Measurements from ENCODE around the gene PIP. TPM values are rescaled to one million over a fixed set of nuclear protein-coding genes. Genes with fewer than 3 reads are reported as not detected.
"Not testable (repeated sequence)": the region's sequence is repeated elsewhere in the genome, so short reads cannot be mapped to it uniquely, and the experiment has no call there.

The PIP gene
- total and polyA plus RNA-seq, 2 experiments from 2014 or later: not detected

DNA sequence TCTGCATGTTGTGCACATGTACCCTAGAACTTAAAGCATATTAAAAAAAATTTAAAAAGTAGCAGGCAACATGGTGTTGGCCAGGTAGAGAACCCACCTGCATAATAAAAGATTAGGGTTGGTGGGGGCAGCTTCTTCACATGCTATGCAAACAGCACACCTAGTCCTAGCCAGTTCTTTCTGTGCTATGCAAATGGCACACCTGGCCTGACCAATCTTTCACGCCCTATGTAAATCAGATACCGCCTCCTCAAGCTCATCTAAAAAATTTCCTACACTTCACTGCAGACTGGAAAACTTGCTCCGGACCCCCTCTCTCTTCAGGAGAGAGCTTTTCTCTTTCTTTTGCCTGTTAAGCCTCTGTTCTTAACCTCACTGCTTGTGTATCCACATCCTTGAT lies 14.5 kb upstream of the PIP start:
- TF ChIP-seq, protein P1, sequence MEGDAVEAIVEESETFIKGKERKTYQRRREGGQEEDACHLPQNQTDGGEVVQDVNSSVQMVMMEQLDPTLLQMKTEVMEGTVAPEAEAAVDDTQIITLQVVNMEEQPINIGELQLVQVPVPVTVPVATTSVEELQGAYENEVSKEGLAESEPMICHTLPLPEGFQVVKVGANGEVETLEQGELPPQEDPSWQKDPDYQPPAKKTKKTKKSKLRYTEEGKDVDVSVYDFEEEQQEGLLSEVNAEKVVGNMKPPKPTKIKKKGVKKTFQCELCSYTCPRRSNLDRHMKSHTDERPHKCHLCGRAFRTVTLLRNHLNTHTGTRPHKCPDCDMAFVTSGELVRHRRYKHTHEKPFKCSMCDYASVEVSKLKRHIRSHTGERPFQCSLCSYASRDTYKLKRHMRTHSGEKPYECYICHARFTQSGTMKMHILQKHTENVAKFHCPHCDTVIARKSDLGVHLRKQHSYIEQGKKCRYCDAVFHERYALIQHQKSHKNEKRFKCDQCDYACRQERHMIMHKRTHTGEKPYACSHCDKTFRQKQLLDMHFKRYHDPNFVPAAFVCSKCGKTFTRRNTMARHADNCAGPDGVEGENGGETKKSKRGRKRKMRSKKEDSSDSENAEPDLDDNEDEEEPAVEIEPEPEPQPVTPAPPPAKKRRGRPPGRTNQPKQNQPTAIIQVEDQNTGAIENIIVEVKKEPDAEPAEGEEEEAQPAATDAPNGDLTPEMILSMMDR (IDR thresholded peaks at IDR 0.05; ENCODE audit: low read depth, low read length): no peak

DNA sequence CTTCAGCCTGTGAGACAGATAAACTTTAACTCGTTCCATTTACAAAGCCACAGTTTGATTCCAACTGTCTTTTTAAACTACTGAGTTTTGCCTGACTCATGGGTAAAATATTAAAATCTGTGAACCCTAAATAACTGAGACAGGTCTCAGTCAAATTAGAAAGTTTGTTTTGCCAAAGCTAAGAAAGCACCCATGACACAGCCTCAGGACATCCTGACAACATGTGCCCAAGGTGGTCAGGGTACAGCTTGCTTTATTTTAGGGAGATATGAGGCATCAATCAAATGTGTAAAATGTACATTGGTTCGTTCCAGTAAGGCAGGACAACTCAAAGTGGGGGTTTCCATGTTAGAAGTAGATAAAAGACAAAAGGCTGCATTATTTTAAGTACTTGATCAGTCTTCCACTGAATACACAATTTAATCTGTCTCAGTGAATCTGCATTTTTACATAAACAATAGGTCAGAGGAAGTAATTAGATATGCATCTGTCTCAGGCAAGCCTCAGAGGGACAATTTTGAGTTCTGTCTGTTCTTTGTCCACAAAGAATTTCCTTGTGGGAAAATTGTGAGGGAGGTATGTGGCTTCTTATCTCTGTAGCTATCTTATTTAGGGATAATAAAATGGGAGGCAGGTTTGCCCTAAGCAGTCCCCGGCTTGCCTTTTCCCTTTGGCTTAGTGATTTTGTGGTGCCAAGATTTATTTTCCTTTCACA lies 11.0 kb upstream of the PIP start:
- Histone ChIP-seq H3K9me3 (ENCODE audit: low read depth) (no peaks in the 10 kb centered on the region), H3K36me3 (no peaks in the 10 kb centered on the region), H3K27ac (no peak overlapping the region), H3K4me3 (no peak overlapping the region), H3K27me3 (no peaks in the 10 kb centered on the region), H3K4me1 (ENCODE audit: low read depth) (no peaks in the 10 kb centered on the region)
- DNase-seq (ENCODE audit: low read depth in 1 of 2, low spot score in 1 of 2): no peak
- TF ChIP-seq, protein P1 (IDR thresholded peaks at IDR 0.05; ENCODE audit: low read depth, low read length): no peak

More for the DNA sequence above, 14.5 kb upstream of the PIP start:
- H3K27ac ChIP-seq: no peak overlapping the region
- H3K4me1 ChIP-seq (ENCODE audit: low read depth): no peaks in the 10 kb centered on the region
- no peaks in the 10 kb centered on the region for H3K27me3 ChIP-seq
- no peak overlapping the region for H3K4me3 ChIP-seq
- H3K36me3 ChIP-seq: no peaks in the 10 kb centered on the region
- no peaks in the 10 kb centered on the region for H3K9me3 ChIP-seq (ENCODE audit: low read depth)
- DNase-seq (ENCODE audit: low read depth in 1 of 2, low spot score in 1 of 2): no peak

DNA sequence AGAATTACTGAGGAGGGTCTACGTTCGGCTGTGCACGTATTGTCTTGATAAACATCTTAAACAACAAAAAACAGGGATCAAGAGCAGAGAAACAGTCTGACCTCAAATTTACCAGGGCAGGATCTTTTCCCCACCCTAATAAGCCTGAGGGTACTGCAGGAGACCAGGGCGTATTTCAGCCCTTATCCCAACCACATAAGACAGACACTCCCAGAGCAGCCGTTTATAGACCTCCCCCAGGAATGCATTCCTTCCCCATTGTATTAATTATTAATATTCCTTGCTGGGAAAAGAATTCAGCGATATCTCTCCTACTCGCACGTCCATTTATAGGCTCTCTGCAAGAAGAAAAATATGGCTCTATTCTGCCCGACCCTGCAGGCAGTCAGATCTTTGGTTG lies 8.6 kb upstream of the PIP start:
- not testable (repeated sequence) for H3K4me1 ChIP-seq (ENCODE audit: low read depth); H3K4me3 ChIP-seq; H3K9me3 ChIP-seq (ENCODE audit: low read depth); DNase-seq (ENCODE audit: low read depth in 1 of 2, low spot score in 1 of 2); H3K27me3 ChIP-seq; H3K27ac ChIP-seq; H3K36me3 ChIP-seq

DNA sequence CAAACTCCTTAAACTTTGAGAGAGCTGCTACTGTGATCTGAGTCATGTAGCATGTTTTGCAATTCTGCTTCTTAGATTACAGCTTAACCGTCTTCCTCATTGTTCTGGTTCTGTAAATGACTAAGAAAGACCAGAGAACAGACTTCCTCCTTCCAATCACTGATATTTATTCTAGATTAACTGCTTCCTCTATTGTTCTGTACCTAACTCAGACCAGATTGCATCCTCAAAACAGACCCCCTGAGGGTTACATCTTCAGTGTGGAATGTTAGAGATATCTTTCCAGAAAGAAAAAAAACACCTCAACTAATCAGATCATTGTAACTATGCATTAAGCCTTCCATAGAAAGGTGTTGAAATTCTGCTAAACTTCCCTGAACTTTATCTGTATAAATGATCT lies 5.7 kb upstream of the PIP start:
- Histone ChIP-seq H3K36me3 (no peaks in the 10 kb centered on the region), H3K27me3 (no peaks in the 10 kb centered on the region), H3K9me3 (ENCODE audit: low read depth) (no peaks in the 10 kb centered on the region), H3K4me1 (ENCODE audit: low read depth) (no peaks in the 10 kb centered on the region), H3K27ac (no peak overlapping the region), H3K4me3 (no peak overlapping the region)
- TF ChIP-seq, protein P1 (IDR thresholded peaks at IDR 0.05; ENCODE audit: low read depth, low read length): no peak
- DNase-seq (ENCODE audit: low read depth in 1 of 2, low spot score in 1 of 2): peak in 1 of 2 donors; percentile 62

DNA sequence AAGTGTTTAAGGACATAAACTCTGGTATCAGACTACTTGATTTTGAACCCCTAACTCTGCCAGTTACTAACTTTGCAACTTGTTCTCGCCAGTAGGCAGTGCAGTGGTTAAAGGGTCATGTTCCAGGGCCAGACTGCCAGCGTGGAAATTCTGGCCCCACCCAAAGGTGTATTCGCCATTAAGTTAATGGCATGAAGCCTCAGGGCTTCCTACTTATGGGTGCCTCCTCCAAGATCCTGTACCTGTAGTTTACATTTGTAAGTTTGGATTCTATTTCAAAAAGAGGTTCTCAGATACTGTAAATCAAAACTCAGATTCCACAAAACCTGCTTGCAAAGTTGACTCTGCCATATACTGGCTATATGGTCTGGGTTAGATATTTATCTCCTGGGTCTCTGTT lies 2.8 kb upstream of the PIP start:
- Histone ChIP-seq H3K9me3 (ENCODE audit: low read depth) (no peaks in the 10 kb centered on the region), H3K36me3 (no peaks in the 10 kb centered on the region), H3K4me3 (no peak overlapping the region), H3K4me1 (ENCODE audit: low read depth) (no peaks in the 10 kb centered on the region), H3K27me3 (no peaks in the 10 kb centered on the region), H3K27ac (no peak overlapping the region)
- TF ChIP-seq, protein P1 (IDR thresholded peaks at IDR 0.05; ENCODE audit: low read depth, low read length): no peak
- no peak for DNase-seq (ENCODE audit: low read depth in 1 of 2, low spot score in 1 of 2)

DNA sequence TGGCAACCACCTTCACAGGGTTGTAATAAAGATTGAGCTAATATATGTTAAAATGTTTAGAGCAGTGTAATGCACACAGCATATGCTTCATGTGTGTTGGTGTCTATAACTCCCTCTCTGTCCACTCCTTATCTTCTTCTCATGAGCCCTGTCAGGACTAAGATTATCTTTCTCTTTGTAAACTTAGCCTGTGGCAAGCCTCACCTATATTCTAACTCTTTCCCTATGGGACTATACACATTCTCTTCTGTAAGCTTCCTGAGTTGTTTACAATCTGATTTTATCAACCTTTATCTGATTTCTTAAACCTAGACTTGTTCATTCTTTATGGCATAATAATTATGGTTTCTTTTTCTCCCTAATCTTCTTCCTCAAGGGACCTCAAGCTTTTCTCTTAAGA lies 2.4 kb upstream of the PIP start:
- Histone ChIP-seq H3K4me3 (no peak overlapping the region), H3K27me3 (no peaks in the 10 kb centered on the region), H3K36me3 (no peaks in the 10 kb centered on the region), H3K9me3 (ENCODE audit: low read depth) (no peaks in the 10 kb centered on the region), H3K4me1 (ENCODE audit: low read depth) (no peaks in the 10 kb centered on the region), H3K27ac (no peak overlapping the region)
- TF ChIP-seq, protein P1 (IDR thresholded peaks at IDR 0.05; ENCODE audit: low read depth, low read length): no peak
- no peak for DNase-seq (ENCODE audit: low read depth in 1 of 2, low spot score in 1 of 2)
